Liver (tissue), 9 donors: Measurements from ENCODE around the gene CNST. TPM values are rescaled to one million over a fixed set of nuclear protein-coding genes. Genes with fewer than 3 reads are reported as not detected.

Experiments used
- DNase-seq: peaks from one replicate; pipeline ENCODE4 v3.0.0-alpha.2; 2017; ENCODE audit warnings: low spot score
- H3K27ac ChIP-seq, 2 donors: one replicate each; pipeline ENCODE4 v1.7.0; 2013; ENCODE audit warnings: inconsistent platforms in 2 of 2, low read length in 2 of 2, control low read depth in 1 of 2, low read depth in 1 of 2, mild to moderate bottlenecking in 1 of 2
- H3K27me3 ChIP-seq, 4 donors: one replicate each; pipeline versions ENCODE4 v1.6.1 to v1.7.0; 2013; ENCODE audit warnings: low read length in 3 of 4, inconsistent platforms in 1 of 4, mild to moderate bottlenecking in 1 of 4, moderate library complexity in 1 of 4; ENCODE audit not compliant: control insufficient read depth in 4 of 4, insufficient read depth in 4 of 4
- H3K36me3 ChIP-seq, 4 donors: one replicate each; pipeline versions ENCODE4 v1.6.1 to v1.7.0; 2013; ENCODE audit warnings: low read length in 3 of 4, mild to moderate bottlenecking in 3 of 4, low read depth in 1 of 4, moderate library complexity in 1 of 4; ENCODE audit not compliant: control insufficient read depth in 4 of 4, insufficient read depth in 3 of 4
- H3K4me1 ChIP-seq, 4 donors: one replicate each; pipeline versions ENCODE4 v1.6.1 to v1.7.0; 2013; ENCODE audit warnings: low read length in 3 of 4, mild to moderate bottlenecking in 3 of 4, moderate library complexity in 1 of 4; ENCODE audit not compliant: control insufficient read depth in 4 of 4, insufficient read depth in 4 of 4
- H3K4me3 ChIP-seq, 3 donors: one replicate each; pipeline versions ENCODE4 v1.6.1 to v1.7.0; 2013; ENCODE audit warnings: low read length in 3 of 3, control low read depth in 1 of 3, low read depth in 1 of 3, mild to moderate bottlenecking in 1 of 3
- H3K9ac ChIP-seq, 2 donors: one replicate each; pipeline ENCODE4 v1.7.0; 2013; ENCODE audit warnings: low read length in 2 of 2, mild to moderate bottlenecking in 2 of 2, moderate library complexity in 2 of 2, control low read depth in 1 of 2, low read depth in 1 of 2
- H3K9me3 ChIP-seq, 4 donors: one replicate each; pipeline versions ENCODE4 v1.6.1 to v1.7.0; 2013; ENCODE audit warnings: low read length in 3 of 4; ENCODE audit not compliant: control insufficient read depth in 4 of 4
- GABPA ChIP-seq, 2 donors: IDR thresholded peaks in 1 of 2; conservative IDR thresholded peaks in 1 of 2; 2 replicates each; pipeline ENCODE4 v1.6.1; 2016; ENCODE audit warnings: antibody characterized with exemption in 2 of 2, mild to moderate bottlenecking in 1 of 2, moderate library complexity in 1 of 2
- JUND ChIP-seq, 2 donors: IDR thresholded peaks; 2 replicates each; pipeline ENCODE4 v1.6.1; 2016; ENCODE audit warnings: antibody characterized with exemption in 2 of 2
- RAD21 ChIP-seq, 2 donors: IDR thresholded peaks; 2 replicates each; pipeline ENCODE4 v1.6.1; 2016; ENCODE audit warnings: antibody characterized with exemption in 2 of 2, mild to moderate bottlenecking in 2 of 2
- RXRA ChIP-seq, 2 donors: IDR thresholded peaks; 2 replicates each; pipeline ENCODE4 v1.6.1; 2017 to 2018; ENCODE audit warnings: antibody characterized with exemption in 2 of 2, mild to moderate bottlenecking in 1 of 2
- SP1 ChIP-seq: IDR thresholded peaks from 2 replicates; pipeline ENCODE4 v1.6.1; 2018; ENCODE audit warnings: antibody characterized with exemption, mild to moderate bottlenecking
- YY1 ChIP-seq: IDR thresholded peaks from 2 replicates; pipeline ENCODE4 v1.6.1; 2016; ENCODE audit warnings: antibody characterized with exemption, mild to moderate bottlenecking
- WGBS: extraction: QIAGEN DNeasy Blood & Tissue Kit; methylation state at CpG from one replicate; pipeline ENCODE4 v1.1.7; 2013; 5-methylcytosine and 5-hydroxymethylcytosine counted together
- polyA plus RNA-seq, 2 donors: library from polyadenylated mRNA; stranded (reverse) in 1 of 2; unstranded in 1 of 2; fragments of 200-250 nt in 1 of 2; fragments of >200 nt in 1 of 2; fragmentation: Nextera tagmentation in 1 of 2; extraction: Ambion mirVana in 1 of 2; gene quantifications; one replicate each; pipeline versions ENCODE4 v1.2.1 to v1.2.3, GENCODE V29; 2013 to 2015
- total RNA-seq, 2 donors: library from RNA; depleted of rRNA; stranded (reverse); fragments of >200 nt; gene quantifications; one replicate each; pipeline ENCODE4 v1.2.3, GENCODE V29; 2014
- TF ChIP-seq, protein P1 (sequence below): IDR thresholded peaks from 2 replicates; pipeline ENCODE4 v1.6.1; 2016; ENCODE audit warnings: antibody characterized with exemption
- TF ChIP-seq, protein P2 (sequence below): IDR thresholded peaks from 2 replicates; pipeline ENCODE4 v1.6.1; 2016; ENCODE audit warnings: antibody characterized with exemption
- TF ChIP-seq, protein P3 (sequence below): IDR thresholded peaks from 2 replicates; pipeline ENCODE4 v1.6.1; 2016; ENCODE audit warnings: antibody characterized with exemption, mild to moderate bottlenecking
- donor health status: healthy.
- donor health status: healthy.
- donor health status: healthy.
- donor health status: healthy.
- donor health status: healthy.

Gene CNST
- total and polyA plus RNA-seq, 4 donors = 6.1 to 36.3 (median 12.1) TPM

DNA sequence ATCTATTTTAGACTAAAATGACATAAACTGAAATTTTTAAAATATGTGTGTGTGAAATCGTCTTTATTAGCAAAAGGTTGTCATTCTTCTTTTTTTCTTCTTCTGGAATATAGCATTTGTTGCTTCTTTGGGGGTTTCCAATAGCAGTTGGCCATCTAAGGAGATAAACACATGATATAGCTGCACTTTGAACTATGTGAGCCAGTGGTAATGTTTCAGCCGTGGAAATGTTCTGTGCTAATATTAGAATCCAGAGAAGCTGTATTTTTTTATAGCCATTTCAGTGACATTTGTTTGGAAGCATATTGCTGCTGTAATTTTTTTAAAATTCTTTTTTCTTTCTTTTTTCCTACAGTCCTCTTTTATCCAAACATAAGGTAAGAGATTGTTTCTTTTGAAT lies 75.1 kb downstream of the CNST start:
- H3K36me3 ChIP-seq = peaks cover 3 to 38% (median 31%) of the 10 kb centered on the region in 4 donors
- no peak overlapping the region for H3K9ac ChIP-seq
- no peak for DNase-seq
- WGBS = 70% methylated on average over 2 of the region's 2 CpGs
- H3K4me3 ChIP-seq = no peak overlapping the region
- H3K27me3 ChIP-seq = no peaks in the 10 kb centered on the region
- H3K4me1 ChIP-seq = no peaks in the 10 kb centered on the region
- no peaks in the 10 kb centered on the region for H3K9me3 ChIP-seq
- no peak overlapping the region for H3K27ac ChIP-seq
- TF ChIP-seq GABPA (IDR thresholded peaks at IDR 0.05 in 1 of 2, conservative IDR thresholded peaks at IDR 0.05 in 1 of 2) = no peak
- no peak for TF ChIP-seq RAD21 (IDR thresholded peaks at IDR 0.05)
- TF ChIP-seq SP1 = no peak
- TF ChIP-seq, protein P1, sequence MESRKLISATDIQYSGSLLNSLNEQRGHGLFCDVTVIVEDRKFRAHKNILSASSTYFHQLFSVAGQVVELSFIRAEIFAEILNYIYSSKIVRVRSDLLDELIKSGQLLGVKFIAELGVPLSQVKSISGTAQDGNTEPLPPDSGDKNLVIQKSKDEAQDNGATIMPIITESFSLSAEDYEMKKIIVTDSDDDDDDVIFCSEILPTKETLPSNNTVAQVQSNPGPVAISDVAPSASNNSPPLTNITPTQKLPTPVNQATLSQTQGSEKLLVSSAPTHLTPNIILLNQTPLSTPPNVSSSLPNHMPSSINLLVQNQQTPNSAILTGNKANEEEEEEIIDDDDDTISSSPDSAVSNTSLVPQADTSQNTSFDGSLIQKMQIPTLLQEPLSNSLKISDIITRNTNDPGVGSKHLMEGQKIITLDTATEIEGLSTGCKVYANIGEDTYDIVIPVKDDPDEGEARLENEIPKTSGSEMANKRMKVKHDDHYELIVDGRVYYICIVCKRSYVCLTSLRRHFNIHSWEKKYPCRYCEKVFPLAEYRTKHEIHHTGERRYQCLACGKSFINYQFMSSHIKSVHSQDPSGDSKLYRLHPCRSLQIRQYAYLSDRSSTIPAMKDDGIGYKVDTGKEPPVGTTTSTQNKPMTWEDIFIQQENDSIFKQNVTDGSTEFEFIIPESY = no peak
- TF ChIP-seq, protein P2, sequence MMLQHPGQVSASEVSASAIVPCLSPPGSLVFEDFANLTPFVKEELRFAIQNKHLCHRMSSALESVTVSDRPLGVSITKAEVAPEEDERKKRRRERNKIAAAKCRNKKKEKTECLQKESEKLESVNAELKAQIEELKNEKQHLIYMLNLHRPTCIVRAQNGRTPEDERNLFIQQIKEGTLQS = no peak
- no peak for TF ChIP-seq RXRA (IDR thresholded peaks at IDR 0.05)
- TF ChIP-seq, protein P3, sequence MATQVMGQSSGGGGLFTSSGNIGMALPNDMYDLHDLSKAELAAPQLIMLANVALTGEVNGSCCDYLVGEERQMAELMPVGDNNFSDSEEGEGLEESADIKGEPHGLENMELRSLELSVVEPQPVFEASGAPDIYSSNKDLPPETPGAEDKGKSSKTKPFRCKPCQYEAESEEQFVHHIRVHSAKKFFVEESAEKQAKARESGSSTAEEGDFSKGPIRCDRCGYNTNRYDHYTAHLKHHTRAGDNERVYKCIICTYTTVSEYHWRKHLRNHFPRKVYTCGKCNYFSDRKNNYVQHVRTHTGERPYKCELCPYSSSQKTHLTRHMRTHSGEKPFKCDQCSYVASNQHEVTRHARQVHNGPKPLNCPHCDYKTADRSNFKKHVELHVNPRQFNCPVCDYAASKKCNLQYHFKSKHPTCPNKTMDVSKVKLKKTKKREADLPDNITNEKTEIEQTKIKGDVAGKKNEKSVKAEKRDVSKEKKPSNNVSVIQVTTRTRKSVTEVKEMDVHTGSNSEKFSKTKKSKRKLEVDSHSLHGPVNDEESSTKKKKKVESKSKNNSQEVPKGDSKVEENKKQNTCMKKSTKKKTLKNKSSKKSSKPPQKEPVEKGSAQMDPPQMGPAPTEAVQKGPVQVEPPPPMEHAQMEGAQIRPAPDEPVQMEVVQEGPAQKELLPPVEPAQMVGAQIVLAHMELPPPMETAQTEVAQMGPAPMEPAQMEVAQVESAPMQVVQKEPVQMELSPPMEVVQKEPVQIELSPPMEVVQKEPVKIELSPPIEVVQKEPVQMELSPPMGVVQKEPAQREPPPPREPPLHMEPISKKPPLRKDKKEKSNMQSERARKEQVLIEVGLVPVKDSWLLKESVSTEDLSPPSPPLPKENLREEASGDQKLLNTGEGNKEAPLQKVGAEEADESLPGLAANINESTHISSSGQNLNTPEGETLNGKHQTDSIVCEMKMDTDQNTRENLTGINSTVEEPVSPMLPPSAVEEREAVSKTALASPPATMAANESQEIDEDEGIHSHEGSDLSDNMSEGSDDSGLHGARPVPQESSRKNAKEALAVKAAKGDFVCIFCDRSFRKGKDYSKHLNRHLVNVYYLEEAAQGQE = no peak

DNA sequence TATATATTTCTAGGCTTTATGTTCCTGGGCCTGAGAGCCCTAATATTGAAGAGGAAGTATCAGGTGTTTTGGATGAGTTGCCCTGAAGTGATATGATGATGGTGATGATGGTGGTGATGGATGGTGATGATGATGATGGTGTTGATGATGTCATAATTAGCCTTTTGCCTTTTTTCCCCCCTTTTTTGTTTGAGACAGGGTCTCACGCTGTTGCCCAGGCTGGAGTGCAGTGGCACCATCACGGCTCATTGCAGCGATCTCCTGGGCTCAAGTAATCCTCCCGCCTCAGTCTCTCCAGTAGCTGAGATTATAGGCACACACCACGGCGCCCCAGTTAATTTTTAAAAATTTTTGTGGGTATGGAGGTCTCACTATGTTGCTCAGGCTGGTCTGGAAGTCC lies 76.5 kb downstream of the CNST start:
- Histone ChIP-seq H3K4me1 (no peaks in the 10 kb centered on the region), H3K36me3 (peaks cover 3 to 48% (median 28%) of the 10 kb centered on the region in 4 donors), H3K9ac (no peak overlapping the region), H3K4me3 (no peak overlapping the region), H3K27me3 (no peaks in the 10 kb centered on the region), H3K9me3 (no peaks in the 10 kb centered on the region), H3K27ac (no peak overlapping the region)
- 98% methylated on average over 6 of the region's 6 CpGs for WGBS
- no peak for DNase-seq
- TF ChIP-seq, protein P3 = no peak
- TF ChIP-seq JUND (IDR thresholded peaks at IDR 0.05) = no peak
- no peak for TF ChIP-seq YY1
